Activated naive CD8-positive, alpha-beta T cell treated with anti-CD3 and anti-CD28 coated beads, Interleukin-2, amount 50 U/mL, for 24 hours (primary cell): ENCODE data around the gene PRM3.
A peak's percentile ranks its signal among the peaks of the same experiment; 100 is the strongest.

ENCODE experiments used
- ATAC-seq: fragments of 150-1000 bp; cut with Tn5 transposase; one replicate; pipeline ENCODE4 v1.10.0; 2021
- DNase-seq: peaks from one replicate; pipeline ENCODE4 v3.0.0; 2021
- H3K27ac Mint-ChIP-seq: one replicate; pipeline ENCODE4 v1.8.0; 2021; ENCODE audit warnings: mild to moderate bottlenecking, mixed read lengths
- H3K27me3 Mint-ChIP-seq: one replicate; pipeline ENCODE4 v1.8.0; 2021; ENCODE audit warnings: mixed read lengths
- H3K36me3 Mint-ChIP-seq: one replicate; pipeline ENCODE4 v1.8.0; 2021; ENCODE audit warnings: low read depth, mixed read lengths
- H3K4me1 Mint-ChIP-seq: one replicate; pipeline ENCODE4 v1.8.0; 2021; ENCODE audit warnings: mixed read lengths
- H3K4me3 Mint-ChIP-seq: one replicate; pipeline ENCODE4 v1.8.0; 2021; ENCODE audit warnings: mild to moderate bottlenecking, moderate library complexity, mixed read lengths
- H3K9me3 Mint-ChIP-seq: one replicate; pipeline ENCODE4 v1.8.0; 2021; ENCODE audit warnings: mixed read lengths

PRM3 gene, protein sequence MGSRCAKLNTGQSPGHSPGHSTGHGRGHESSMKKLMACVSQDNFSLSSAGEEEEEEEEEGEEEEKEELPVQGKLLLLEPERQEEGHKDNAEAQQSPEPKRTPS

DNA sequence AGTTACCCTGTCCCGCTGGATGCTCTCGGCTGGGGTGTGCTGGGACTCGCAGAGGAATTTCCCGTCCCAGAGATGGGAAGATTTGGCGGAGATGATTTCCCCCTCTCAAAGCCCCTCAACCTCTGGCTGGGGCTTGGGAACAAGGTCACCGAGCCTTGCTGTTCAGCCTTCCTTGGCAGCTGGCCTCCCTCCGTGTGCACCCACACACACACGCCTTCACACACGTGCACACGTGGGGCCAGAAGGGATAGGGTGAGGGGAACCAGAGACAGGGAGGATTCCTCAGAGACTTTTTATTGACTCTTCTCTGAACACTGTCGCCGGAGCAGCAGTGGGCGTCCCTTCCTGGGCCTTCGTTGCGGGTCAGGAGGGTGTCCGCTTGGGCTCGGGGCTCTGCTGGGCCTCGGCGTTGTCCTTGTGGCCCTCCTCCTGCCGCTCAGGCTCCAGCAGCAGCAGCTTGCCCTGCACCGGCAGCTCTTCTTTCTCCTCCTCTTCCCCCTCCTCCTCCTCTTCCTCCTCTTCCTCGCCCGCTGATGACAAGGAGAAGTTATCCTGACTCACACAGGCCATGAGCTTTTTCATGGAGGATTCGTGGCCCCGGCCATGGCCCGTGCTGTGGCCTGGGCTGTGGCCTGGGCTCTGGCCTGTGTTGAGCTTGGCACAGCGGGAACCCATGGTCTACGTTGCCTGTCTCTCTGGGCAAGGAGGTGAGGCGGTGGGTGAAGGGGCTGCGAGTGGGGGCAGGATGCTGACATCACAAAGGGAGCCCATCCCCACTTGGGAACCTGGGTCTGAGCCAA lies at the start of gene PRM3:
PRM3 (minus strand) TSS at position 709 of the 800 bp plus-strand sequence; CDS start at position 675, 34 bp downstream.
- no peak within 1 kb of the TSS for H3K4me3 Mint-ChIP-seq
- DNase-seq: no peak
- H3K4me1 Mint-ChIP-seq: no peaks in the 10 kb centered on the region
- no peak for ATAC-seq
- H3K27me3 Mint-ChIP-seq: no peaks in the 10 kb centered on the region
- no peaks in the 10 kb centered on the region for H3K9me3 Mint-ChIP-seq
- H3K36me3 Mint-ChIP-seq: no peaks in the 10 kb centered on the region
- no peak within 1 kb of the TSS for H3K27ac Mint-ChIP-seq

DNA sequence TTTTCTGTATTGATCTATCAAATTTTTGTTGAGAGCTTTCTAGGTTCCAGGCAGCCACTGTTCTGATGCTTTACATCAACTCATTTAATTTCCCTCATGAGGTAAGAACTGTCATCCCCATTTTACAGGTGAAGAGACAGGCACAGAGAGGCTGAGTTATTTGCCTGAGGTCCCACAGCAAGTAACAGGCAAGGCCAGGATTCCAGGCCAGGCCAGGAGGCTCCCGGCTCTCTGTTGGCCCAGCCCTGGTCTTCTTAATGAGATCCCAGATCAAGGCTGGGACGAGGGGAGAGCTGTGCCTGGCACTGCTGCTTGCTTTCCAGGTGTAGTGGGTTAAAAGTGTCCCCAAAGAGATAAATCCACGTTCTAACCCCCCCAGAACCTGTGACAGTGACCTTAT lies 49.4 kb upstream of the PRM3 start:
- Mint-ChIP-seq H3K4me1 (peaks cover 31% of the 10 kb centered on the region), H3K9me3 (no peaks in the 10 kb centered on the region), H3K27me3 (no peaks in the 10 kb centered on the region), H3K27ac (no peak overlapping the region), H3K36me3 (no peaks in the 10 kb centered on the region), H3K4me3 (no peak overlapping the region)
- ATAC-seq (no peak), DNase-seq (no peak)

DNA sequence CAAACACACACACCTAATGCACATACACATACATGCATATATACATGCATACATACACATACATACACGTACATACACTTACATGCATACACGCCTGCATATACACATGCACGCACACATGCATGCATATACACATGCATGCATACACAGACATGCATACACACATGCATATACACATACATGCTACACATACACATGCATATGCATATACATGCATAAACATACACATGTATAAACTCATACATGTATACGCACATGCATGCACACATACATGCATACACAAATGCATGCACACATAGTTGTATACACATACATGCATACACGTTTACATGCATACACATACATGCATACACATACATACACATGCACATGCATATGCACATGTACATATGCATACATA lies 48.2 kb upstream of the PRM3 start:
- Mint-ChIP-seq H3K27ac (no peak overlapping the region), H3K4me3 (no peak overlapping the region), H3K4me1 (peaks cover 20% of the 10 kb centered on the region), H3K9me3 (no peaks in the 10 kb centered on the region), H3K36me3 (no peaks in the 10 kb centered on the region), H3K27me3 (no peaks in the 10 kb centered on the region)
- ATAC-seq (no peak), DNase-seq (no peak)

DNA sequence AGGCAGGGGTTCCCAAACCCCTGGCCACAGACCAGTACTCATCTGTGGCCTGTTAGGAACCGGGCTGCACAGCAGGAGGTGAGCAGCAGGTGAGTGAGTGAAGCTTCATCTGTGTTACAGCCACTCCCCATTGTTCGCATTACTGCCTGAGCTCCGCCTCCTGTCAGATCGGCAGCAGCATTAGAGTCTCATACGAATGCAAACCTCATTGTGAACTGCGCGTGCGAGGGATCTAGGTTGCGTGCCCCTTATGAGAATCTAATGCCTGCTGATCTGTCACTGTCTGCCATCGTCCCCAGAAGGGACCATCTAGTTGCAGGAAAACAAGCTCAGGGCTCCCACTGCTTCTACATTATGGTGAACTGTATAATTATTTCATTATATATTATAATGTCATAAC lies 46.7 kb upstream of the PRM3 start:
- H3K4me3 Mint-ChIP-seq: no peak overlapping the region
- H3K36me3 Mint-ChIP-seq: no peaks in the 10 kb centered on the region
- H3K9me3 Mint-ChIP-seq: no peaks in the 10 kb centered on the region
- H3K27ac Mint-ChIP-seq: no peak overlapping the region
- ATAC-seq: no peak
- DNase-seq: no peak
- no peaks in the 10 kb centered on the region for H3K27me3 Mint-ChIP-seq
- peaks cover 8% of the 10 kb centered on the region for H3K4me1 Mint-ChIP-seq

DNA sequence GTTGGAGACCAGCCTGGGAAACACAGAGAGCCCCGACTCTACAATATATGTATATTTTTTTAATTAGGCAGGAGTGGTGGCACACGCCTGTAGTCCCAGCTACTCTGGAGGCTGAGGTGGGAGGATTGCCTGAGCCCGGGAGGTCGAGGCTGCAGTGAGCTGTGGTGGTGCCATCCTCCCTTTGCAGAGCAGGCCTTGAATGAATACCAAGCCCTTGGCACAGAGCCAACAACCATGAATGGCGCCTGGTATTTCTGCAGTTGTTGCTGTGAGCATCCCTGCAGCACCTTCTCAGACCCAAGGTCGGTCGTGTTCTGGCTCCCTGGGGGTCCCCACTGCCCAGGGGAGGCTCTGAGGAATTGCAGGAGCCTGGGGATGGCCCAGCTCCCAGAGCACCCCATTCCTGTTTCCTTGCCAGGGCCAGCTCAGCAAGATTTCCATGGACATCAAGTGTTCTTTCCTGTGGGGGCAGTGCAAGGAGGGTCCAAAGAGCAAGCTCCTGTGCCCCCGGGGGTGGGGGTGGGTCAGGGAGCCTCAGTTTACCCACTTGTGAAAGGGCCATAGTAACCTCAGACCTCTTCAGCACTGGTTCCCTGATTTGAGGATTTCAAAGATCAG lies 46.2 kb upstream of the PRM3 start:
- Mint-ChIP-seq H3K4me1 (peaks cover 2% of the 10 kb centered on the region), H3K27ac (no peak overlapping the region), H3K27me3 (peaks cover 2% of the 10 kb centered on the region), H3K9me3 (no peaks in the 10 kb centered on the region), H3K4me3 (no peak overlapping the region), H3K36me3 (no peaks in the 10 kb centered on the region)
- DNase-seq (no peak), ATAC-seq (no peak)

DNA sequence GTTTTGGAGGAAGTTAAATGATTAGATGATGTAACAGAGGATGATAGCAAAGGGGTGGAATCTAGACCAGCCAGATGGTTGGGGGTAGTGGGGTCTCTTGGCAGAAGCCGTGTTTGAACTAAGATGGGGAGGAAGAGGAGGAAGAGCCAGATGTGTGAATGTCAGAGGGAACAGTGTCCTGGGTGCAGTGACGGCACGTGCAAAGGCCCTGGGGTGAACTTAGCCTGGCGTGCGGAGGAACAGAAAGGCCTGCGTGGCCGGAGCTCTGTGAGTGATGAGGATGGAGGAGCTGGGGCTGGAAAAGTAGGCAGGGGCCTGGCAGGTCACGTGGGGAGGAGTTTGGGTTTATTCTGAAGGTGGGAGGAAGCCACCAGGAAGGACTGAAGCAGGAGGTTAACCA lies 45.4 kb upstream of the PRM3 start:
- no peak overlapping the region for H3K27ac Mint-ChIP-seq

DNA sequence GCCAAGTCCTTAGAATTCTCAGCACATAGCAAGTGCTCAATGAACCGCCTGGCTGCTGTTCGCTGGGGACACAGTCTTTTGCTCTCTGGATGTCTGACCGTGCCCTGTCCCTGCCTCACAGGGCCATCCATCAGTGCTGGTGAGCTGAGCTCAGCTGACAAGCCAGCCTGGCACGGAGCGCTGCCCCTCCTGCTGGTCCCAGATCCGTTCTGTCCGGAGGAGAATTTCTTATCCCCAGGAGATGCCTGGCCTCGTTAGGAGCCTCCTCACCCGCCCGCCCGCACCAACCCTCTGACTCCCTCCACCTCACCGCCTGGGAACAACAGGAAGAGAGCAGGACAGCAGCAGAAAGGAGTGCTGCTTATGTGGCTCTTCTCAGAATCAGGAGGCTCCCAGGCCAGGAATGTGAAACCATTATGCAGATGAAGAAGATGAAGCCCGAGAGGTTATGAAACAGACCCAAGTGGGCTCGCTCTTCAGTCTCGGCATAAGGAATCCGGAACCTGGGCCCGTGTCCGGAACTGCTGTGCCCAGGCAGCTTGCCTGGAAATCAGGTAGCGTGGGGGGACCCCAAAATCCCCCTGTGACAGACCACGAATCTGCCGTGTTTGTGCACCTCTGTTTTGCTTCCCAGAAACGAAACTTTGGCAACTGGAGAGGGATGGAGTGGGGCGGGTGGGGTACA lies 43.0 kb upstream of the PRM3 start:
- Mint-ChIP-seq H3K4me3 (no peak overlapping the region), H3K27ac (no peak overlapping the region), H3K36me3 (no peaks in the 10 kb centered on the region), H3K9me3 (no peaks in the 10 kb centered on the region), H3K4me1 (peaks cover 27% of the 10 kb centered on the region), H3K27me3 (peaks cover 2% of the 10 kb centered on the region)
- ATAC-seq (no peak), DNase-seq (no peak)

More for the DNA sequence above, 45.4 kb upstream of the PRM3 start:
- Mint-ChIP-seq H3K4me3 (no peak overlapping the region), H3K4me1 (peaks cover 6% of the 10 kb centered on the region), H3K36me3 (no peaks in the 10 kb centered on the region), H3K9me3 (no peaks in the 10 kb centered on the region), H3K27me3 (peaks cover 2% of the 10 kb centered on the region)
- ATAC-seq (no peak), DNase-seq (no peak)

DNA sequence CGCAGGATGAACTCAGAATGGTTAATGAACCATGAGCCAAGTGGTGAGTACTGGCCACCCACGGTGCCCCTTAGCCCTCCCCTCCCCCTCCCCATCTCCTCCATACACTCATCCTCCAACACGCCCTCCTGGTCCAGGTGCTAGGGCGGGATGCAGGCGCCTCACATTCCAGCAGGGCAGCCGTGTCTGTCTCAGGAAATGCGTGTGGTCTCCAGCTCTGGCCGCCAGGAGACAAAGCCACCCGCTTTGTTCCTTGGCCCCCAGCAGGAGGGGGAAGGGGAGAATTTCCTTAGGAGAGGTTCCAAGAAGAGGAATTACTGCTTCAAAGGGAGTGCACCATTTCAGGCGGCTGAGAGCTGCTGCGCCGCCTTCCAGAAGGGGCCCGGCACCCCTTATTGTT lies 42.1 kb upstream of the PRM3 start:
- Mint-ChIP-seq H3K4me3 (no peak overlapping the region), H3K36me3 (no peaks in the 10 kb centered on the region), H3K27me3 (peaks cover 2% of the 10 kb centered on the region), H3K27ac (no peak overlapping the region), H3K9me3 (no peaks in the 10 kb centered on the region), H3K4me1 (peaks cover 36% of the 10 kb centered on the region)
- DNase-seq (no peak), ATAC-seq (no peak)

DNA sequence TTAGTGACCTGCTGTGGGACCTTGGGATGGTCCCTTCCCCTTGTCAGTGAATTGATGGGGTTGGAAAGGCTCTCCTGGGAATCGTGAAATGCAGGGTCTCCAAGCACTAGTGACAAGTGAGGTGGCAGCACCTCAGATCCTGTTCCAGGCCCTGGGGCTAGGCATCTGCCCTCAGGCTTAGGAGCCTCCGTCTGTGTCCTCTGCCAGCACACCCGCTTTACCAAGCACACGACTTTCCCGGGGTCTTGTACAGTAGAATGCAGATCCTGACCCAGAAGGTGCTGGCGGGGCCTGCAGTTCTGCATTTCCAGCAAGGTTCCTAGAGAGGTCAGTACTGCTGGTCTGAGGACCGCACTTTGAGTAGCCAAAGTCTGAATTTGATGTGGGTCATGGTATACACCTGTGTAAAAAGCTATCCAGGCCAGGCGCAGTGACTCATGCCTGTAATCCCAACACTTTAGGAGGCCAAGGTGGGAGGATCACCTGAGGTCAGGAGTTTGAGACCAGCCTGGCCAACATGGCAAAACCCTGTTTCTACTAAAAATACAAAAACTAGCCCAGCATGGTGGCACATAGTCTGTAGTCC lies 41.0 kb upstream of the PRM3 start:
- peaks cover 2% of the 10 kb centered on the region for H3K27me3 Mint-ChIP-seq
- no peak overlapping the region for H3K27ac Mint-ChIP-seq
- no peak for DNase-seq
- H3K9me3 Mint-ChIP-seq: no peaks in the 10 kb centered on the region
- H3K4me1 Mint-ChIP-seq: peaks cover 45% of the 10 kb centered on the region
- ATAC-seq: no peak
- no peaks in the 10 kb centered on the region for H3K36me3 Mint-ChIP-seq
- no peak overlapping the region for H3K4me3 Mint-ChIP-seq

DNA sequence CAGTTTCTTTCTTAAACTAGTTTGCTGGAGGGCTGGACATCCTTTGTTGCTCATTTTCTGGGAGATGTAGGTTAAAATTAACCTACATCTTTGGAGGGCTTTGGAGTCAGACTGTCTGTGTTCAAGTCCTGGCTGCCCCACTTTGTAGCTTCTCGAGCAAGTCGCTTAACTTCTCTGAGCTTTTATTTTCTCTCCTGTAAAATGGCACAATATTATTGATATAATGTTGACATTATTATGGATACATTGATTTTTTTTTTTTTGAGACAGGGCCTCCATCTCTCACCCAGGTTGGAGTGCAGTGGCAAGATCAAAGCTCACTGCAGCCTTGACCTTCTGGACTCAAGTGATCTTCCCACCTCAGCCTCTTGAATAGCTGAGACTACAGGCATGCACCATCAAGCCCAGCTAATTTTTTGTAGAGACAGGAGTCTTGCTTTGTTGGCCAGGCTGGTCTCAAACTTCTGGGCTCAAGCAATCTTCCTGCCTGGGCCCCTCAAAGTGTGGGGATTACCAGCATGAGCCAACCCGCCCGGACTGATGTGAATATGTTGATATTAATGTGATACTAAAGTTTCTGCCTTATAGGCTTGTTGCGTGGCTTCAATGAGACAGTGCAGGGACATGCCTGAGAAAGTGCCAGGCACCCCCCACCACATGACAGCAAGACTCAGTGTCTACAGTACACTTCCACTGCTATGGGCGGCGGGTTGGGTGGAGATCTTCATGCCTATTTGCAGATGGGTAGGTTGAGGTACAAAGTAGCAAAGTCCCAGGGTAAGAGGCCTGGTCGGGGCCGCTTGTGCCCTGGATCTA lies 40.3 kb upstream of the PRM3 start:
- Mint-ChIP-seq H3K27me3 (peaks cover 2% of the 10 kb centered on the region), H3K36me3 (no peaks in the 10 kb centered on the region), H3K4me1 (peaks cover 45% of the 10 kb centered on the region), H3K27ac (no peak overlapping the region), H3K9me3 (no peaks in the 10 kb centered on the region), H3K4me3 (no peak overlapping the region)
- DNase-seq (no peak), ATAC-seq (no peak)

DNA sequence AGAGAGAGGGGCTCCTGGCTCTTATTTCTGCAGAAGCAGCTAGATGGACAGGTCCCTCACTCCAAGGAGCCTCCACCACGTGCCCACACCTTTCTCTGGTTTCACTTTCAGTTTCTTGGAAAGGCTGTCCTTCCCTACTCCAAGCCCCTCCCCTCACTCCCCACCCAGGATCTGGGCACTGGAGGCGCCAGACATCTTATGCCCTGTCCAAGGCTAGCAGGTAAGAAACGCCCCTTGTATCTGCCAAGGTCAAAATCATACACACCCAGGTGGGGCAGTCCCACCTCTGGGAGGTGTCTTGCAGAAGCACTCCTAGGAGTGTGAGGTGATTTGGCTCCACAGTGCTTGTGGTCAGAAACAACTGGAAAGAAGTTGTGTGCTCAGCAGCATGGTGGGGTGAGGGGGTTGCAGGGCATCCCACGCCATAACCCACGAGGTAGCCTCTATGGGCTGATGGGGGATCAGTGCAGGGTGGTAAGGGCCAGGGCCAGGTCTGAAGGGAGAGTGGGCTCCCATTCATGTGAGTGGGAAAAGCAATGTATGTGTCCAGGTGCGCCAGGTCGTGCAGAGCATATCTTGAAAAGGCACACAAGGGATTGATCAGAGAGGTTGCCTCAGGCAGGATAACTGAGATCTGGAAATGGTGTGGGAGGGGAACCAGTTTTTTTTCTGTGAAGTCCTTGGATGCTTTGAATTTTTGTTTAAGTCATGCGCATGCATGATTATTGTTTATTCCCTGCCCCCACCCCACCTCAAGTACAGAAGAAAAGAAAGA lies 39.5 kb upstream of the PRM3 start:
- peaks cover 50% of the 10 kb centered on the region for H3K4me1 Mint-ChIP-seq
- no peak overlapping the region for H3K4me3 Mint-ChIP-seq
- H3K27ac Mint-ChIP-seq: peak overlapping the region; percentile 44
- peaks cover 2% of the 10 kb centered on the region for H3K27me3 Mint-ChIP-seq
- H3K9me3 Mint-ChIP-seq: no peaks in the 10 kb centered on the region
- ATAC-seq (peak; percentile 16), DNase-seq (no peak)
- no peaks in the 10 kb centered on the region for H3K36me3 Mint-ChIP-seq

DNA sequence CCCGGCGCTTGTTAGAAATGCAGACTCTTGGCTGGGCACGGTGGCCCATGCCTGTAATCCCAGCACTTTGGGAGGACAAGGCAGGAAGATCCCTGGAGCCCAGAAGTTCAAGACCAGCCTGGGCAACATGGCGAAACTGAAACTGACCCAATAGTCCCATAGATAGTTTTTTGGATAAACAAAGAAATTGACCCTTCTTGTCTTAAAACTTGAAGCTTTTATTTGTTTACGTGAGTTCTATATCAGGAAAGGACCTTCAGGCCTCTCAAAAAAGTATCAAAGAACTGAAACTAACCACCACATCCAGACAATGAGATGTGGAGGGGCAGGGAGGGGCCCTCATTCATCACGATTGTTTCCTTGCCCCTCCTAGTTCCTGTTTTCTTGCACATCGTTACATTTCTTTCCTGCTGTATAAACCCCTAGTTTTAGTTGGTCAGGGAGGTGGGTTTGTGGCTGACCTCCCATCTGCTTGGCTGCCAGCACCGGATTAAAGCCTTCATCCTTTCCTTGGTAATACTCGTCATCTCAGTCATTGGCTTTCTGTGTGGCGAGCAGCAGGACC lies 37.6 kb upstream of the PRM3 start:
- Mint-ChIP-seq H3K9me3 (no peaks in the 10 kb centered on the region), H3K4me3 (no peak overlapping the region), H3K36me3 (no peaks in the 10 kb centered on the region), H3K4me1 (peaks cover 53% of the 10 kb centered on the region), H3K27ac (peak overlapping the region; percentile 70), H3K27me3 (peaks cover 2% of the 10 kb centered on the region)
- DNase-seq: peak; percentile 26
- peak; percentile 15 for ATAC-seq

DNA sequence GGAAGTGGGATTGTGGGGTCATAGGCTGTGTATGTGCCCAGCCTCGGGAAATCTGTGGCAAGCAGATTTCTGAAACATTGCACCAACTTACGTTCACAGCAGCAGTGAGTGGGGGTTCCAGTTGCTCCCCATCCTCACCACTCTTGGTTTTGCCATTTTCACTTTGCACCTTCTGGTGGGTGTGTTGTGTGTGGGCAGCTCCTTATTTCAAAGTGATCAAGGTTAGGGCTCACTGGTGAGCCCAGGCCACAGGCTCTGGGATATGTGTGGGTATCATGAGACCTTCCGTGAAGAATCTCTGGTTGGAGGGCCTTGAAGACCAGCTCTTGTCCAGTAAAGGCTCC lies 37.2 kb upstream of the PRM3 start:
- Mint-ChIP-seq H3K27ac (peak overlapping the region; percentile 70), H3K9me3 (no peaks in the 10 kb centered on the region), H3K36me3 (no peaks in the 10 kb centered on the region), H3K27me3 (peaks cover 2% of the 10 kb centered on the region), H3K4me3 (no peak overlapping the region), H3K4me1 (peaks cover 53% of the 10 kb centered on the region)
- ATAC-seq: no peak
- no peak for DNase-seq
